HFFc6 (cell line): ENCODE results near the gene FATE1. TPM values are rescaled to one million over a fixed set of nuclear protein-coding genes. Genes with fewer than 3 reads are reported as not detected.

Experiments used
- DNase-seq: peaks from one replicate; pipeline ENCODE4 v3.0.0-alpha.2; 2018
- H3K27ac Mint-ChIP-seq: 2 replicates; pipeline ENCODE4 v1.8.0; 2020; ENCODE audit warnings: mild to moderate bottlenecking, mixed read lengths
- H3K27me3 Mint-ChIP-seq: 2 replicates; pipeline ENCODE4 v1.8.0; 2021; ENCODE audit warnings: mild to moderate bottlenecking, moderate library complexity, mixed read lengths; ENCODE audit not compliant: insufficient read depth
- H3K36me3 Mint-ChIP-seq: 2 replicates; pipeline ENCODE4 v1.8.0; 2021; ENCODE audit warnings: low read depth, mixed read lengths
- H3K4me1 Mint-ChIP-seq: 2 replicates; pipeline ENCODE4 v1.8.0; 2020; ENCODE audit warnings: low read depth, mixed read lengths
- H3K4me3 Mint-ChIP-seq: 2 replicates; pipeline ENCODE4 v1.8.0; 2020; ENCODE audit warnings: mild to moderate bottlenecking, moderate library complexity, mixed read lengths
- H3K9me3 Mint-ChIP-seq: 2 replicates; pipeline ENCODE4 v1.8.0; 2020; ENCODE audit warnings: mild to moderate bottlenecking, mixed read lengths
- total RNA-seq, 6 experiments: library from RNA; stranded (reverse); fragmentation: NEBNext Ultra II Directional; extraction: Animal tissue kit (Norgen Biotek cat#: 25700); gene quantifications; 2 replicates in 1 of 6; 3 replicates in 5 of 6; pipeline ENCODE4 v1.2.3, GENCODE V29; 2021
- TF ChIP-seq, protein P1 (sequence below): fragments of 200-600 bp; sonication (generic); IDR thresholded peaks from 2 replicates; pipeline ENCODE4 v1.5.0; 2021; ENCODE audit warnings: antibody characterized with exemption, mild to moderate bottlenecking

The FATE1 gene
- total RNA-seq, 6 experiments from 2014 or later, result not detected

DNA sequence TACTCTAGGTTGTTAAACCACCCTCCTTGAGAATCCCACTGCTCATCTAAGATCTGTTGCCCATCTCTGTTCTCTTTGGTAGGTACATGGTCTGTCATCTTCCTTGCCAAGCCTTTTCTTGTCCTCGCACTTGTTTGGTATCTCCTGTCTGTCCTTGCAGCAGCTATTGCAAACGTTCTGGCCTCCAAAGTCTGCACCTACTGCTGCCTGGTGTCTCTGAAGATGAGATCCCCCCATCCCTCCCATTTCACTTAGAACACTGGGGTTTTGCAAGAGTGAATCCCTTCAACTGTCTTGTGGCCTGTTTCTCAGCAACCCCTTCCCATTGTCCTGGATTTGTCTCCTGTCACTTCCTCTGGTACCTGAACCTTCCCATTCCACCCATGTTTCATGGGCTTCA lies 19.4 kb downstream of the FATE1 start:
- peaks cover 3% of the 10 kb centered on the region; the same call in 1 of the 2 replicates for H3K27me3 Mint-ChIP-seq
- H3K4me1 Mint-ChIP-seq, result no peaks in the 10 kb centered on the region
- H3K27ac Mint-ChIP-seq, result no peak overlapping the region
- peaks cover 4% of the 10 kb centered on the region for H3K9me3 Mint-ChIP-seq
- no peak overlapping the region for H3K4me3 Mint-ChIP-seq
- no peaks in the 10 kb centered on the region; the same call in 1 of the 2 replicates for H3K36me3 Mint-ChIP-seq
- TF ChIP-seq, protein P1, sequence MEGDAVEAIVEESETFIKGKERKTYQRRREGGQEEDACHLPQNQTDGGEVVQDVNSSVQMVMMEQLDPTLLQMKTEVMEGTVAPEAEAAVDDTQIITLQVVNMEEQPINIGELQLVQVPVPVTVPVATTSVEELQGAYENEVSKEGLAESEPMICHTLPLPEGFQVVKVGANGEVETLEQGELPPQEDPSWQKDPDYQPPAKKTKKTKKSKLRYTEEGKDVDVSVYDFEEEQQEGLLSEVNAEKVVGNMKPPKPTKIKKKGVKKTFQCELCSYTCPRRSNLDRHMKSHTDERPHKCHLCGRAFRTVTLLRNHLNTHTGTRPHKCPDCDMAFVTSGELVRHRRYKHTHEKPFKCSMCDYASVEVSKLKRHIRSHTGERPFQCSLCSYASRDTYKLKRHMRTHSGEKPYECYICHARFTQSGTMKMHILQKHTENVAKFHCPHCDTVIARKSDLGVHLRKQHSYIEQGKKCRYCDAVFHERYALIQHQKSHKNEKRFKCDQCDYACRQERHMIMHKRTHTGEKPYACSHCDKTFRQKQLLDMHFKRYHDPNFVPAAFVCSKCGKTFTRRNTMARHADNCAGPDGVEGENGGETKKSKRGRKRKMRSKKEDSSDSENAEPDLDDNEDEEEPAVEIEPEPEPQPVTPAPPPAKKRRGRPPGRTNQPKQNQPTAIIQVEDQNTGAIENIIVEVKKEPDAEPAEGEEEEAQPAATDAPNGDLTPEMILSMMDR, result no peak
- no peak for DNase-seq

DNA sequence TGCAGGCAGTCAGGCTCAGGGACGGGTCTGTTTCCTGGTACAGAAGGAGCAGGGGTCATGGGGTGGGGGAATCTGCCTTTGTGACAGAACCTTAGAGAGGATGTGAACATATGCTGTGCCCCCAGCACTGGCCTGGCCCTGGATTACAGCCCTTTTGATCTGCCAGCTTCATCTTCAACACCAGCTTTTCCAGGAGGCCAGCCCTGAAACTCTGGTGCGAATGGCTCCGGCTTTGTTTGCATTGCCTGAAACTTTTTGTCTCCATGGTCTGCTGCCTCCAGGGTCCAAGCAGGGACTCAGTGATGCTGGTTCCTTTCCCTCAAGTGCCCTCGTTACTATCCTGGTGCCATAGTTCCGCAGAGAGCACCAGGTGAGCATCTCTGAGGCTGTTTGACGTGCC lies 20.9 kb downstream of the FATE1 start:
- TF ChIP-seq, protein P1, result no peak
- DNase-seq, result no peak
- H3K27me3 Mint-ChIP-seq, result peaks cover 3% of the 10 kb centered on the region; the same call in 1 of the 2 replicates
- H3K36me3 Mint-ChIP-seq, result no peaks in the 10 kb centered on the region; the same call in 1 of the 2 replicates
- no peak overlapping the region for H3K27ac Mint-ChIP-seq
- peaks cover 5% of the 10 kb centered on the region for H3K9me3 Mint-ChIP-seq
- no peak overlapping the region for H3K4me3 Mint-ChIP-seq
- H3K4me1 Mint-ChIP-seq, result no peaks in the 10 kb centered on the region

DNA sequence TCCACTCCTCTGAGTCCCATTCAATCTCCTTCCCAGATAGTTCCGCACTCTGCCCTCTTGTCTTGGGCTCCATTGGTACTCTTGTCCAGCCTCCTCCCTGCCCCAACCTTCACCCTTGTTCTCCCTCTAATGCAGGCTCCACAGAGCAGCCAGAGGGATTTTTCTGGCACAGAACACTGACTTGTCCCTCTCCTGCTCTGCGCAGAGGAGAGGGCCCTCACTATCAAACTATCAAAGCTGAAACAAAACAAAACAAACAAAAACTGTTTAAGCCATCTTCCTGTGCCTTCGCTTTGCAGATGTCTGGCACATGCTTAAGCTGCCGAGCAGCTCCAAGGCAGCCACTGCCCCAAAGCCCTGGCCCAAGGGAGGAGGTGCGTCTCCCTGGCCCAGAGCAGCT lies 21.7 kb downstream of the FATE1 start:
- Mint-ChIP-seq H3K36me3 (no peaks in the 10 kb centered on the region; the same call in 1 of the 2 replicates), H3K27ac (no peak overlapping the region), H3K4me3 (no peak overlapping the region), H3K4me1 (no peaks in the 10 kb centered on the region), H3K27me3 (peaks cover 3% of the 10 kb centered on the region; the same call in 1 of the 2 replicates), H3K9me3 (peaks cover 10% of the 10 kb centered on the region)
- TF ChIP-seq, protein P1, result no peak
- DNase-seq, result no peak

DNA sequence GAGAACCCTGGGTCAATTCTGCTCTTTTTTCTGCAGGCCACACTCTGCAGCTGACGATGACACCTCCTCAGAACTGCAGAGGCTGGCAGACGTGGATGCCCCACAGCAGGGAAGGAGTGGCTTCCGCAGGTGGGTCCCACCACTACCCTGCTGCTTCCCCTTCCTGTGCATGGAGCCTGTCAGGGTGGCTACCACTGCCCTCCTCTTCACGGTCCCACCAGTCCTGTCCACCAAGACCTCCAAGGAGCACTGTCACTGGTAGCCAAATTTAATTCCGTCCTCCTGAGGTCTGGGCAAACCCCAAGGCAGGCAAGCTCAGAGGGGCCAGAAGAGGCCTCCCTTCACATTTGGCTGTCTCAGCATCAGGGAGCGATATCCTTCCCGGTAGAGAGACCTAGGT lies 22.9 kb downstream of the FATE1 start:
- Mint-ChIP-seq H3K27me3 (peaks cover 3% of the 10 kb centered on the region; the same call in 1 of the 2 replicates), H3K9me3 (peaks cover 10% of the 10 kb centered on the region), H3K27ac (no peak overlapping the region), H3K36me3 (no peaks in the 10 kb centered on the region; the same call in 1 of the 2 replicates), H3K4me3 (no peak overlapping the region), H3K4me1 (no peaks in the 10 kb centered on the region)
- DNase-seq, result no peak
- TF ChIP-seq, protein P1, result no peak

DNA sequence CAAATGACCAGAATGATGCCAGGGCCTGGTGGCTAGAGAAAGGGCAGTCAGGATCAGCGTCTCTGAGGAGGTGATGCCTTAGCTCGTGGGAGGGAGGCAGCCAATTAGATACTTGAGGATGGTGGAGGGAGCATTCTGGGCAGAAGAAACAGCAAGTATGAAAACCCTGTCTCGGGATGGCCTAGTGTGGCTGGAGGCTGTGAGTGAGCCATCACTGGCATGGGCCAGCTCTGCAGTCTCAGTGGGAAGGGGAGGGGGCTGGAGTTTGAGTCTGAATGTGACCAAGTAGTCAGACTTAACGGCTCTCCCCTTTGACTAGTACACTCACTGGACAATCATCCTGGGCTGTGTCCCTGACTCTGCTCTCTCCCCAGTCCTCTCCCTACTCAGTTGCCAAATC lies 25.8 kb downstream of the FATE1 start:
- no peak for DNase-seq
- Mint-ChIP-seq H3K27ac (no peak overlapping the region), H3K4me3 (no peak overlapping the region), H3K9me3 (peaks cover 10% of the 10 kb centered on the region), H3K27me3 (no peaks in the 10 kb centered on the region; the same call in 1 of the 2 replicates), H3K4me1 (no peaks in the 10 kb centered on the region), H3K36me3 (no peaks in the 10 kb centered on the region; the same call in 1 of the 2 replicates)
- TF ChIP-seq, protein P1, result no peak
